Stimulated activated CD4-positive, alpha-beta T cell treated with anti-CD3 and anti-CD28 coated beads, Interleukin-4, amount 100 ng/mL, for 48 hours (primary cell): ENCODE measurements around the gene FHIT.

ENCODE experiments used
- DNase-seq, 2 donors: peaks; one replicate each; pipeline ENCODE4 v3.0.0-alpha.2; 2020; ENCODE audit warnings: low read depth in 2 of 2

Gene FHIT

DNA sequence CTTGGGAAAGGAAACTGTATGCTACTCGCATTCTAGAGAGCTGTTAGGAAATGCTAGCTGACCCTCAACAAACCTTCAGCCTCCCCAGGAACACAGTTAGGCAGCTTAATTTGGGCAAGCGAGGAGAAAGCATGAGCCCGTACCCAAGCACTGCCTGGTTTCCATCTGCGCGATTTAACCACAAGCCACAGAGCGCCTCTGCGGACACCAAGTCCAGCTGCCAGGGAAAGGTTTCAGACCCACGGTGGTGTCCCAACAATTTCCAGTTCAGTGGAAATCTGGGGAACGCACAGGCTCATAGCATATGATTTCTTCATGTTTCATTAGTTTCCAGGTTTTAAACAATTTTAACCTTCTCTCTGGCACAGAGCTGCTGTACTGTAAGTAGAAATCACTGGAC is 617.6 kb downstream of the FHIT start:
- DNase-seq, result no peak

DNA sequence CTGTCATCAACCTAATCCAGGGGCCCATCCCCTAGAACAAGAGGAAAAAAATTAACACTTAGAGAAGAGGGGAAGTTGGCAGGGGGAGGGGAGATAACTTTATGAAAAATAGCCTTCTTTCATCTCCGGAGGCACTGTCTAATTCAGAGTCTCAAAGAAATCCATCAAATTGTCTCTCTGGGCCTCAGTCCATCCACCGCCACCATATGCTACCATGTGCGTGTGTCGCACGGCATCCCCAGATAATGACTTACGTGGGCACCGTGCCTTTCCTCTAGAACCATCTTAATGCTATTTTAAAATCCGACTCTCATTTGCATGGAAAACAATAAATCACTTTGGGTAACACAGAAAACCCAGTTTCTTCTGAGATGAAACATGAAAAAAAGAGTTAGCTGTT is 619.7 kb downstream of the FHIT start:
- DNase-seq, result no peak

DNA sequence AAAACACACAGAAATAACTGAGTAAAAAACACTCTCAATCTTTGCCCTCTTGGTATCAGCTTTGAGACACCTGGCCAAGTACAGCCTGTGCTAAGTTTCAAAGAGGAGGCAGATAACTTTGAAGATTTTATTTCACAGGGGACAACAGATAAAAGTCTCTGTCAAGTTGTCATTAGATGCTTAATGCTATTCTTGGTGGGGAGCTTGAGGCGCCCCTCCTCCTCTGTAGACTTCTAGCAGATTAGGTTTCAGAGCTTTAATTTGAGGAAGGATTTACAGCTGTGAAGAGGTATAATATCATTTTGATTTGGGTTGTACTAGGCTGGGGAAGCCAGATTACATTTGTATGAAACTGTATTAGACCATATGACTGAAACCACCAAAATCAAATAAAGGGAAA is 620.3 kb downstream of the FHIT start:
- no peak for DNase-seq

DNA sequence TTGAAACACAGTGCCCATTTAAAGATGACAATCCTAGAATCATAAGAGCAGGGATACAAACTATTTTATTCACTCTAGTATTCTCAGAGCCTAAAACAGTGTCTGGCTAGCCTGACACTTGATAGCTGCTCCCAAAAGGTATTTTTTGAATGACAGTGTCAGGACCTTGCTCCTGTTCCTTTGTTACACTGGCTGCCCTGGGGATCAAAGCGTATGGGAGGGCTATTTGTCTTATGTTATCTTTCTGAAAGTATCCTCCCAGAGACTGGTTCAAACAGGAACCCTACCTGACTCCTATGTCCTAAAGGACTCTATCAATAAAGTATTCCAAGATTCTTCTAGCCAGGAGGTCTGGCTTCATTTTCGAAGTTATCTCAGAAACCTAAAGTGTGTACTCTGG is 621.4 kb downstream of the FHIT start:
- no peak for DNase-seq

DNA sequence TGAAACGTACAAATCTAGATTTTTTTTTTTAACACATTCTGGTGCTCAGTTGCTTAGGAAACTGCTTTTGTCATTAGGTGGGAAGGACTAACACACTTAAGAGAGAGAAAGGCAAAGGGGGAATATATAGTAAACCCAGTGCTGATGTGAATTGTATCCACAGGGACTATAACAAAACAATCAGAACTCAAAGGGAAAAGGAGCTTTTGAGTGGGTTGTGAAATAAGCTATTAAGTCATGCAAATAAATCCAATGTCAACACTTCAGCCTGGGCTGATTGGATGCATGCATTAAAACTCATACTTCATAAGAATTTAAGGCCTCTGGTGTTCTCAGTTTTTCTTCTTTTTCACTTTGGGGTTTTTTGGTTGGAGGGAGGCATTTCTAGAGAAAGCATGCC is 628.9 kb downstream of the FHIT start:
- DNase-seq, result no peak

DNA sequence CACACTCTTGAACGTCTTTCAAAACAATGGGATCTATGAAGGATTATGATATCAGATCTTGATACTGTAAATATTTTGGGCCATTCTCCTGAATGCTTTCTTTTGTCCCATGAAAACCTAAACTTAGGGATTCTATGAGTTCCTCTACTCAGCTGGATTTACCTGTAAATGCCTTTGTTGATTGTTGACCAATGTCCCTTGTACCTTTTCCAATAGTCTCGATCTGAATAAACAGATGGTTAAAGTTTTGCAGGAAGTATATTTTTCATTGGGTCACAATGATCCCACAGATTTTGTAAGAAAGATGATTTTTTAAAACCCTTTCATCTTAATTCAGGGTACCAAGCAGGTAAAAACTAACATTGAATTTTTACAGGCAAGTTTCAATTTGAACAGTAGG is 634.1 kb downstream of the FHIT start:
- no peak for DNase-seq

DNA sequence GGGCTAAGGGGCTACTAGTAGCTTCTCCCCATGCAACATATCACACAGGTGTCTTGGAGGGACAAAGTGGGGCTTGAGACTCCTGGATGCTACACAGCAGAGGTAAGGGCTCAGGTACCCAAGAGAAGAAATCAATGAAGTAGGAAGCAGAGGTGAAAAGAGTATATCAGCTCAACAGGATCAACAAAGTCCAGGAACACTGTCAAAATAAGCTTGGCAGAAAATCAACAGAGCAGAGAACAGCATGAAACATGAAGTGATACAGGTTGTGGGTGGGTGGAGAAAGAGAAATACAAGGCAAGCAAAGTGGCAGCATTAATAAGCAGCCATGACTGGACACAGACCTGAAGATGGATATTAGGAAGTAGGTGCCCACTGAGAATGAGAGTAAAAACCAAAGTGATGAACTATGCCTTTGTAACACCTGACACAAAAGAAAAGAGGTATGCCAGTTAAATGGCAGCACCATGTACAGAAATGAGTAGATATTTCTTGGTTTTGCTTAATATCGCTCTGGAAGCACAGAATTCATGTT is 637.4 kb downstream of the FHIT start:
- DNase-seq, result no peak

DNA sequence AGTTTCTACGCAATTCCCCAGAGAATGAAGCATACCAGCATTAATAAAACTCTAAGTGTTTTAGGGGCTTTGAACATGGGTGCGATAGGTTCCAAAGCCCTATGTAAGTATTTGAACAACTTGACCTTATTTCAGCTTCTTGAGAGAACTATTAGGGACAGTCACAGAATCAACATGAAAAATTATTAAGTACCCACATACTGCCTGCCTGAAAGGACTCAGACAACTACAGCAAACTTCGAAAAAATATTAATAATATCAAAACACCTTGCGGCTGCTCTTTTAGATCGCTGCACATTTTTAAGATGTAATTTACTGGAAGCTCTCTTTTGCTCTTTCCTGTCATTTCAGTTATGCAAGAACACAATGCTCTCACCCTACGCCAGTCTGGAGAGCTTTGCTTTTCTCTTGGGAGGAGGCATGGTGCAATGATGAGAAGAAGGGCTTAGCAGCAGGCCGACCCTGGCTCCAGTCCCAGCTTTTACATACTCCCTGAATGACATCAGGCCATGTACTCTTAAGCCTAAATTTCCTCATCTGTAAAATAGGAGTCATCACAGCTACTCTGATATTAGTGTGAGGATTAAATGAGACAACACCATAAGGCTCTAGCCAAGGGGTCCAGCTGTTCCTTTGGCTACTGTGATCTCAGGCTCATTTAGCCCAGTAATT is 640.7 kb downstream of the FHIT start:
- DNase-seq, result no peak

DNA sequence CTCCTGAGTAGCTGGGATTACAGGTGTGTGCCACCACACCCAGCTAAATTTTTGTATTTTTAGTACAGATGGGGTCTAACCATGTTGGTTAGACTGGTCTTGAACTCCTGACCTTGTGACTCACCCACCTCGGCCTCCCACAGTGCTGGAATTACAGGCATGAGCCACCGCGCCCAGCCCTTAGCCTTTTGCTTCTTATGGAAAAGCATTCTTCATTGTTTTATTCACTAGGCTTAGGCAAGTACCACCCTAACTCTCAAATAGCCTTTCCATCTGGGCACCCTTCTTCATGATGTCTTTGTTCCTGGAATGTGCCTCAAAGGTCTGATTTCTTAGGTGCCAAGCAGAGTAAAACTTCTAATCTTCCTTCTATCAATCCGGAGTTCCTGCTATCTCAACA is 641.8 kb downstream of the FHIT start:
- DNase-seq, result no peak

DNA sequence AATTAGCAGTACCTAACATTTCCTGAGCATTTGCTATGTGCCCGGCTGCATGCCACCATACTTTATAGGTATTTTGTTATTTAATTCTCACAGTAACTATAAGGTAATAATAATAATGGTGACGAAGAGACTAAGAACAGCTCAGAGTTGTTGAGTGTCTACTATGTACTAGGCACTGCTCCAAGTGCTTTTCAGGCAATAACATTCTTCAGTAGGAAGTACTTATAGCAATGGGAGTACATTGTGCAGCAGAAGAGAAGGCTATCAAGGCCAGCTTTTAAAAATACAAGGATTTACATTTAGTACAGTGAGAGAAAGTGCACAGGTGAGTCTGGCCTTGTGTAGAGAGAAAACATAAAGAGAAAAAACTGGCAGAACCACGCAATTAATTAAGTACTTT is 647.4 kb downstream of the FHIT start:
- no peak for DNase-seq

DNA sequence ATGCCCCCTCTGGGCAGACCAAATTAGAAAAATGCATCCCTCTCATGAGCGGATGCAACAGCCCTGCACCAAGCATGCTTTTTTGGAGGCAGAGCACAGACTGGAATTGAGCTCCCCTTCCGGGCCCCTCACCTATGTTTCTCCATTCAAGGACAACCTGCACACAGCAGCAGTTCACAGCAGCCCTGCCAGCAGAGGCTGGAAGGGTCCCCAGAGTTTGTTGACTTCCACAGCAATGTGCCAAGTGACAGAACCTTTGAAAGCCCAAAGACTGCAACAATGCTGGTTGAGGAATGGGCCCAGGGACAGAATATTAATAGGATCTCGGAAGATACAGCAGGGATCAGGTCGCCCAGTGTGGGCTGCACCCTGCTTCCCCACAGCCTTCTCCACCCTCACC is 650.4 kb downstream of the FHIT start:
- no peak for DNase-seq

DNA sequence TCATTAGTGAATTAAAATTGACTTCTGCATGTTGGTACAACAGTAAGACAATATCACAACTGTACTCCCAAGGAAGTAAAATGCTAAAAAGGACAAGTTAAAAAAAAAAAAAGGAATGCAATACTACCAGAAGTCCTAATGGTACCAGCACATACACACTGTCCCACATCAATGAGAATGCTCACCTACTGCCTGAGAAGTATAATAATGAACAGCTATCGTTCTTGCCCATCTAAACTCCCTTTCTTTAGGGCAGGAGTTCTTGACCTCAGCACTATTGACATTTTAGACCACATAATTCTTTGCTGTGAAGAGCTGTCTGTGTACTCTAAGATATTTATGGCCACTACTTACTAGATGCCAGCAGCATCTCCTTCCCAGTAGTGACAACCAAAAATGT is 651.7 kb downstream of the FHIT start:
- no peak for DNase-seq

DNA sequence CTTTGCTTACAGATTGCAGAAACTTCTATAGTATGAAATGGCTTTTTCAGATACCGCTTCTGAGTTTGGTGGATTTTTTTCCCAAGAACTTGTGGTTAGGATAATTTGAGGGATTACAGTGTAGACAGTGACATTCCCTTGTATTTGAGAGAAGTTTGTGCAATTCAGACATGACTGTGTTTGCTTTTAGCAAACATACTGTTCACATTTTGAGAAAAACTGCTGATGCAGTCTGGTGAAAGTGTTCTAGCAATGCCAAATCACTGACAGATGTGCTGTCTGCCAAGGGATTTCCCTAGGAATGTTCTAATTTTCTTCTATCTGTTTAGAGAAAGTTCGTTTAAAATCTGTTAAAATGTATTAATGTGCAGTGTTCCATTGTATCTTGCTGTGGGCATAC is 652.6 kb downstream of the FHIT start:
- DNase-seq, result no peak

DNA sequence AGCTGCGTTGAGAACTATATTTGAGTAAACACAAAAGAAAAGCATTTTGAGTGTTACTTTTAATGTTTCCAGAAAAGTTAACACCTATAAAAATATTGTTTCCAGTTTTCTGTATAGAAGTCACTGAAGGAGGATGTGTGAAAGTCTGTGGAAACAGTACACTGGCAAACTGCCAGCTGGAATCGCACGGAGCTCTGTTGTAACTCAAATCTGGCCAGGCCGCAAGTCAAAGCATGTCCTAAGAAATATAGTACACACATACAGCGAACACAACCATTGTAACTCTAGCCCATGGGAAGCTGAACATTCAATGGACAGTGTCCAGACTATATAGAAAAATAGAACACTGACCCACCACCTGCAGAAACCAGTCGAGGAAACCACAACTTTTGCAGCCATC is 657.2 kb downstream of the FHIT start:
- DNase-seq, result no peak

DNA sequence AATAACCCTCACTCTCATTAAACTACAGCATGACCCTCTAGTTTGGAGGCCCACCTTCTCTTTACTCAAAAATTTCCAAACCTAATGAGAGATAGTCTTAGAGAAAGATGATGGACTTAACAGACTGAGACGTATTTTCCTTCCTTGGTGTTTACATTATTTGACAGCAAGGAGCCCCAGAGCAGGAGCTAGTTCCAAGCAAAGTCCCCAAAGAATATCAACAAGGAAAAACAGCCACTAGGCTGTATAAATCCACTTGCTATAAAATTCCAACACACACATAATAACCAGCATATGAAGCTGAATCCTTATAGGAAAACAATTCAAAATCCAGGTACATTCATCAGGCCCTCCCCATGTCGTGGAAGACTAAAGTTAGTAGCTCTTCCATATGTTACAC is 660.0 kb downstream of the FHIT start:
- no peak for DNase-seq

DNA sequence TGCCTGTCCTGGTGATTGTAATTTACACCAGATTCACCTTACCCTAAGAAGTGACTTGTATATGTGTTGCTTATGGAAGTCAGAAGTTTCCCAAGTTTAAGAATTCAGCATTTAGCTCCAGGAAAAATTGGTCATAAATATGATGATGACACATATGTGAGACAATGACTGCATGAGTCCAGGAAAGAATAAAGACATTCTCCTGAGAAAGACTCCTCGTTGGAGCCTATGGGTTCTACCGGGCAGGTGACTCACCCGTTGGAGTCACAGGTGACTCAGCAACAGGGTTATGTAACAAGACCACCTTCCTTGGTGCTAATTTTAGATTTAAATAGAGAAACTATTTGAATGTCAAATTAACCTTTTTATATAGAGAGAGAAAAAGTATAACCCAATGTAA is 662.4 kb downstream of the FHIT start:
- DNase-seq, result no peak

DNA sequence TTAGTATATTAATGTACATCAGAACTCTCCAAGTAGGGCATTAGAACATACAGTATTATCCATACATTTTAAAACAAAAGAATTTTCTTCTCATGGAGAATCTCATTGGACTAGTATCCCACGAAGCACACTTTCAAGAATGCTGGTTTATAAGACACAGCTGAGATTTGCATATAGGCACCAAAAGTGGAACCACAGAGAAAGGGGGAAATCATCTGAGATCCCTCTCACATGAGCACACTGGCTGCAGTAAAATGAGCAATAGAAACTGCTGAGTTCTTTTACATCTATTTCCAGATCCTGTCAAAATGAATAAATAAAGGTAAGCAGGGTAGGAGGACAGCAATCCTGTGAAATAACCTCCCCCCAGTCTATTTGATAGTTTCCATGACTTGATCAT is 665.3 kb downstream of the FHIT start:
- DNase-seq, result no peak

DNA sequence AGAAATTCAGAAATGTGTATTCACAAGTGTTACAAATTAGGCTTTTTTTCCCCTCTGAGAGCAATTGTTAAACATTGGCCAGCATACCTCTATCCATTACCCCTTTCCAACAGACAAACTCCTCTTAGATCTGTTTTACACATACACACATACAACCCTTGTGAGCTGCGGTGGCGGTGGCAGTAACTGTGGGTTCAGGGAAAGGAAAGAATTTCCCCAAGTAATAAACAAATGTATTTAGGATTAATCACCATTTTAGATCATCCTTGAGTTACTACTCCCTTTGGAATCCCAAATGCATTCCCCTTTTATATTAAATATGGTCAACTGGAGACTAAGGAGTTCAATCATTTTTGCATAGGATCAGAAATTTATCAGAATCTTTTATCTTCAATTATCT is 667.0 kb downstream of the FHIT start:
- no peak for DNase-seq

DNA sequence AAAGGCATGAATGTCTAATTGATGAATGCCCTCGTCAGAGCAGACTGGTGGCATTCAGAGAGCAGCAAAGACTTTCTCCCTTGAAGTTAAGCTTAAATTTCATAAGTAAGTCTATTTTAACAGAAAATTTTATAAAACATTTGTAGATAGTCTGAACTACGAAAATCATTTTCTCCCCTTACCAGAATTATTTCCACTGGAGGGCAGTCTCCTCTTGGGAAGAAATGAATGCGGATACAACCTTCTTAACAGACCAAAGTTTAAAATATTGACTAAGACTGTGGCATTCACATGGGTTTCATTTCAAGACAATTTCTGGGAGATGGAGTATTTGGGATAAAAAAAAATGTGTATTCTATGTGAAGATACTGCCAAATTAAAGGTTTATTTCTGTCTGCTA is 669.0 kb downstream of the FHIT start:
- no peak for DNase-seq

DNA sequence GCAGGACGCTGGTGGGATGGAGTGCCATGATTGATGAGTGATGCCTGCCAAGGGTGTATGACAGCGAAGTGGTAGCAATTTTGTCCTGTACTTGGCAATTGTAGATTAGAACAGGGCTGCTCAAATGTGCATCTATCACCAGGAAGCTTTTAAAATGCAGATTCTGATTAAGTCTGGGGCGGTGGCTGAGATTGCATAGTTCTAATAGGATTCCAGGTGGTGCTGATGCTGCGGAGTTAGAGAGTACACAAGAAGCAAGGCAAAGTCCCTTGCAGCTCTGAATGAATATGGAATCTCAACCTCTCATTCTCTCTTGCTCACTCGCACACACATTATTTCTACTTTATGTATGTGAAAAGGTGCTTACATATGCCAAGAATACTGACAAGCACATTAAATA is 670.4 kb downstream of the FHIT start:
- DNase-seq, result no peak

DNA sequence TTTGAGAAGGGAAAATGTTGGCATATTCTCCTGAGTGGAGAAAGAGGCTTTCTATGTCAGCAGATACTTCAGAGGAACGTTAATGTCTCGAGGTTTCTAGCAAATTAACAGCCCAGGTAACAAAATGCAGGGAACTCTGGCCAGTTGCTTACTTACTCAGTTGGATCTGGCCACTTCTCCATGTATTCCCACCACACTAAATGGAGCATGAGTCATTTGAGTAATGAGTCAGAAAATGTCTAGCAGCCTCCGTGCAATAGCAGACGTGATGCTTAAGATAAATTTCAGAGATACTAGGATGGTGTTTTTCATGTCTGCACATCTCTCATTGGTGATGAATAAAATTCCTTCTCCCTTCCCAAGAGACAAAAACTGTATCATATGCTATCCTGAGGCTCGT is 671.5 kb downstream of the FHIT start:
- DNase-seq, result no peak

DNA sequence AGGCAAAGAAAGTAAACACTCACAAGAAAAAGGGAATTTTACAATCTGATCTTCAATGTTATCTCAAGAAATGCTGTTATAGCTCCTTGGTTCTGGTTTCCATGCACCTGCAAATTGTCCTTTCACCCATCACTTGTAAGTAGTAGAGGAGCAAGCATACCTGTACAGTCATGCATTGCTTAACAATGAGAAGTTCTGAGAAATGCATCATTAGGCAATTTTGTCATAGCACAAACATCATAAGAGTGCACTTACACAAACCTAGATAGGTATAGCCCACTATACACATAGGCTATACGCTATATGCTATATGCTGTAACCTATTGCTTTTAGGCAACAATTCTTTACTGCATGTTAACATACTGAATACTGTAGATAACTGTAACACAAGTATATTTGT is 672.3 kb downstream of the FHIT start:
- DNase-seq, result no peak

DNA sequence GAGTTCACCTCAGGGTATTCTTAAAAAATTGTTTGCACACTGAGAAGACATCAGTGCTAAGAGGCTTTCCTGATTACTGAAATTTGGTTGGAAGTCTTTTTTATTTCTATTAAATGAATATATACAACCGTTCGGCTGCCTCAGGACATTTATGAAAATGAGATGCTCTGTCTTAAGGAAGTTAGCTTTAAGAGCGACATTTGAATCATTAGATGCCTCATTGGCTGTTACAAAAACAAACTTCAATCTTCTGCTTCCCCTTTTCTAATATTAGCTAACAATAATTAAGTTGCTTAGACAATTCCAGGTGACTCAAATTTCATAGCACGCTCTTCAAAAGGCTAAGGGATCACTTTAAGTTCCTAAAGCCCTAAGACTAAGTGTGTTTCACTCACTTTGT is 673.7 kb downstream of the FHIT start:
- DNase-seq, result no peak

DNA sequence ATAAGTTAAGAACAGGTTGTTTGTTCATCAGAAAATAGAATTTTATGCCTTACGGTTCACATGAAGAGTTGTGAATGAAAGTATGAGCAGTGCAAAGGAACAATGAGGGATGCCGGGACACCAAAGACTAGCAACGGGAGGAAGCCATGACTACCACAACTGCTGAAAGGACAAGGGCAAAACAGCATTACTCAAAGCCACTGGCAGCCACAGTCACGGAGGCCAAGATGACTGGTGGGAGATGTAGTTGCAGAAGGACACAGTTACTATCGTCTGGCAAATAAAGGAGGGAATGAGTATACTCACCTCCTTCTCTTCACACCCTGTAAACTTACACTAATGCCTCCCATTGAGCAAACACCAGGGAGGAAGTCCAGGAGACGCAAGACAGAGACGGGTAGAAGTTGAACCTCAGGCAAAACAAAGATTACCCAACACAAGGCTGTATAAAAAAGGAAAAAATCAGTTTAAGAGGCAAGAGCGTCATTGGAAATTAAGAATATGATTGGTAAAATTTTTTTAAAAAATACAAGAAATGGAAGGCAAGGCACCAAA is 675.5 kb downstream of the FHIT start:
- DNase-seq, result no peak
